Upper lobe of left lung (tissue), 6 donors: ENCODE measurements around the gene GALP. TPM values are rescaled to one million over a fixed set of nuclear protein-coding genes. Genes with fewer than 3 reads are reported as not detected.
"Not testable (repeated sequence)": the region's sequence is repeated elsewhere in the genome, so short reads cannot be mapped to it uniquely, and the experiment has no call there.

Experiments
- ATAC-seq, 2 donors: fragments of 200-7000 bp; cut with Tn5 transposase; one replicate each; pipeline ENCODE4 v1.9.1; 2022; ENCODE audit warnings: mild to moderate bottlenecking in 2 of 2, moderate library complexity in 2 of 2; ENCODE audit not compliant: low FRiP score in 2 of 2
- DNase-seq, 2 donors: peaks; one replicate each; pipeline ENCODE4 v3.0.0-alpha.2; 2019 to 2020
- H3K27ac ChIP-seq, 4 donors: fragments of 200-600 bp; sonication (generic); one replicate each; pipeline ENCODE4 v1.5.1; 2016 to 2019
- H3K27me3 ChIP-seq, 4 donors: fragments of 200-600 bp; sonication (generic); one replicate each; pipeline ENCODE4 v1.5.1; 2017 to 2019
- H3K36me3 ChIP-seq, 4 donors: fragments of 200-600 bp; sonication (generic); one replicate each; pipeline ENCODE4 v1.5.1; 2016 to 2019
- H3K4me1 ChIP-seq, 4 donors: fragments of 200-600 bp; sonication (generic); one replicate each; pipeline ENCODE4 v1.5.1; 2018 to 2019
- H3K4me3 ChIP-seq, 4 donors: fragments of 200-600 bp; sonication (generic); one replicate each; pipeline ENCODE4 v1.5.1; 2017 to 2019; ENCODE audit warnings: mild to moderate bottlenecking in 2 of 4, moderate library complexity in 1 of 4
- H3K9me3 ChIP-seq, 4 donors: fragments of 200-600 bp; sonication (generic); one replicate each; pipeline ENCODE4 v1.5.1; 2018 to 2019
- EP300 ChIP-seq, 4 donors: sonication (generic); formaldehyde crosslinking; IDR thresholded peaks; one replicate each; pipeline ENCODE4 v1.5.1; 2017; ENCODE audit warnings: antibody characterized with exemption in 4 of 4, control low read depth in 2 of 4
- POLR2A ChIP-seq, 4 donors: fragments of 450-650 bp; IDR thresholded peaks; one replicate each; pipeline ENCODE4 v1.5.1; 2016 to 2017; ENCODE audit warnings: antibody characterized with exemption in 4 of 4, mild to moderate bottlenecking in 2 of 4
- POLR2AphosphoS5 ChIP-seq, 2 donors: sonication (generic); formaldehyde crosslinking; IDR thresholded peaks; one replicate each; pipeline ENCODE4 v1.5.1; 2017; ENCODE audit warnings: antibody characterized with exemption in 2 of 2
- WGBS, 2 donors: methylation state at CpG; one replicate each; pipeline ENCODE4 v1.1.5; 2017 to 2018; 5-methylcytosine and 5-hydroxymethylcytosine counted together
- total RNA-seq, 6 donors: library from RNA; depleted of rRNA in 4 of 6; stranded (reverse); fragments of >200 nt in 4 of 6; gene quantifications; one replicate each; pipeline versions ENCODE4 v1.1.0 to v1.2.1, GENCODE V29; 2016 to 2021
- TF ChIP-seq, protein P1 (sequence below), 6 experiments: fragments of 450-650 bp in 4 of 6; fragments of 200-600 bp in 2 of 6; sonication (generic) in 2 of 6; IDR thresholded peaks; one replicate each; pipeline ENCODE4 v1.5.1; 2016 to 2019; ENCODE audit warnings: antibody characterized with exemption in 6 of 6
- donor health status: DM: no; HTN: no; CAD: no; lungs with moderate emphysema.
- donor health status: DM: no; HTN: yes; CAD: no; lungs with severe emphysema.

Gene GALP
- total RNA-seq, 6 donors from 2014 or later: not detected

DNA sequence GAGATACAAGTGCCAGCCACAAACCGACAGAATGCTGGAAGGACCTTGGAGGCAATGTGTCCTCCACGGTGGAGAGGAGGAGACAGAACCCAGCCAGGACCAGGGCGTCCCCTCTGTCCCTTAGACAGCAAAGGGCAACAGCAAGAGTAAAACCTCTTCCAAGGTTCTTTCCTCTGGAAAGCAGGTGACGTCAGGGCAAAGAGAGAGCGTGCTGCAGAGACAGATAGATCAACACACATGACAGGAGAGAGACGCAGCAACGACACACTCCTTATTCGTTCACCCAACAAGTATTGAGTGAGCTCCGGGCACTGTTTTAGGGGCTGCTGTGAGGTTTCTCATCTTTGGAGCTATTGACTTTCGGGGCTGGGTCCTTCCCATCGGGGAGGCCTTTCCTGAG is 1.3 kb upstream of the GALP start:
- no peak for TF ChIP-seq POLR2A (IDR thresholded peaks at IDR 0.05)
- TF ChIP-seq, protein P1, sequence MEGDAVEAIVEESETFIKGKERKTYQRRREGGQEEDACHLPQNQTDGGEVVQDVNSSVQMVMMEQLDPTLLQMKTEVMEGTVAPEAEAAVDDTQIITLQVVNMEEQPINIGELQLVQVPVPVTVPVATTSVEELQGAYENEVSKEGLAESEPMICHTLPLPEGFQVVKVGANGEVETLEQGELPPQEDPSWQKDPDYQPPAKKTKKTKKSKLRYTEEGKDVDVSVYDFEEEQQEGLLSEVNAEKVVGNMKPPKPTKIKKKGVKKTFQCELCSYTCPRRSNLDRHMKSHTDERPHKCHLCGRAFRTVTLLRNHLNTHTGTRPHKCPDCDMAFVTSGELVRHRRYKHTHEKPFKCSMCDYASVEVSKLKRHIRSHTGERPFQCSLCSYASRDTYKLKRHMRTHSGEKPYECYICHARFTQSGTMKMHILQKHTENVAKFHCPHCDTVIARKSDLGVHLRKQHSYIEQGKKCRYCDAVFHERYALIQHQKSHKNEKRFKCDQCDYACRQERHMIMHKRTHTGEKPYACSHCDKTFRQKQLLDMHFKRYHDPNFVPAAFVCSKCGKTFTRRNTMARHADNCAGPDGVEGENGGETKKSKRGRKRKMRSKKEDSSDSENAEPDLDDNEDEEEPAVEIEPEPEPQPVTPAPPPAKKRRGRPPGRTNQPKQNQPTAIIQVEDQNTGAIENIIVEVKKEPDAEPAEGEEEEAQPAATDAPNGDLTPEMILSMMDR (IDR thresholded peaks at IDR 0.05): no peak
- no peak for TF ChIP-seq POLR2AphosphoS5 (IDR thresholded peaks at IDR 0.05)
- no peak for TF ChIP-seq EP300 (IDR thresholded peaks at IDR 0.05)
- ATAC-seq: no peak
- no peak overlapping the region for H3K4me3 ChIP-seq
- no peak overlapping the region for H3K27ac ChIP-seq
- H3K27me3 ChIP-seq: no peaks in the 10 kb centered on the region
- no peak for DNase-seq
- H3K4me1 ChIP-seq: peaks cover 4 to 11% (median 7%) of the 10 kb centered on the region in 4 donors
- 36 to 47% methylated on average over 3 to 11 of the region's 11 CpGs for WGBS, 2 donors
- no peaks in the 10 kb centered on the region for H3K9me3 ChIP-seq
- no peaks in the 10 kb centered on the region for H3K36me3 ChIP-seq

DNA sequence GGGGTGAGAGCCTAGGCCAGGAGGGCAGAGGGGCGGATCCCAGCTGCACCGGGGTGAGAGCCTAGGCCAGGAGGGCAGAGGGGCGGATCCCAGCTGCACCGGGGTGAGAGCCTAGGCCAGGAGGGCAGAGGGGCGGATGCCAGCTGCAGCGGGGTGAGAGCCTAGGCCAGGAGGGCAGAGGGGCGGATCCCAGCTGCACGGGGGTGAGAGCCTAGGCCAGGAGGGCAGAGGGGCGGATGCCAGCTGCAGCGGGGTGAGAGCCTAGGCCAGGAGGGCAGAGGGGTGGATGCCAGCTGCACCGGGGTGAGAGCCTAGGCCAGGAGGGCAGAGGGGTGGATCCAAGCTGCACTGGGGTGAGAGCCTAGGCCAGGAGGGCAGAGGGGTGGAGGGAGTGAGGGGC is 502 bp downstream of the GALP start:
- H3K4me3 ChIP-seq, H3K27me3 ChIP-seq, H3K27ac ChIP-seq, H3K4me1 ChIP-seq, DNase-seq, ATAC-seq, H3K9me3 ChIP-seq, H3K36me3 ChIP-seq: not testable (repeated sequence)
- 84% methylated on average over 8 of the region's 11 CpGs; no CpG with 5 or more reads in 1 of the 2 donors for WGBS, 2 donors

- Histone ChIP-seq H3K27me3 (no peaks in the 10 kb centered on the region), H3K4me3 (no peak overlapping the region), H3K4me1 (peaks cover under 1 to 1% (median 1%) of the 10 kb centered on the region in 4 donors), H3K27ac (no peak overlapping the region), H3K36me3 (no peaks in the 10 kb centered on the region), H3K9me3 (no peaks in the 10 kb centered on the region)
- 75 to 78% methylated on average over 16 to 18 of the region's 18 CpGs for WGBS, 2 donors
- DNase-seq (no peak), ATAC-seq (no peak)
- TF ChIP-seq POLR2AphosphoS5 (IDR thresholded peaks at IDR 0.05) (no peak), POLR2A (IDR thresholded peaks at IDR 0.05) (no peak), EP300 (IDR thresholded peaks at IDR 0.05) (no peak)
- TF ChIP-seq, protein P1 (IDR thresholded peaks at IDR 0.05): no peak
These were observed 1.1 kb downstream of the GALP start for GRCh38 chr19:56176881-56177280.

DNA sequence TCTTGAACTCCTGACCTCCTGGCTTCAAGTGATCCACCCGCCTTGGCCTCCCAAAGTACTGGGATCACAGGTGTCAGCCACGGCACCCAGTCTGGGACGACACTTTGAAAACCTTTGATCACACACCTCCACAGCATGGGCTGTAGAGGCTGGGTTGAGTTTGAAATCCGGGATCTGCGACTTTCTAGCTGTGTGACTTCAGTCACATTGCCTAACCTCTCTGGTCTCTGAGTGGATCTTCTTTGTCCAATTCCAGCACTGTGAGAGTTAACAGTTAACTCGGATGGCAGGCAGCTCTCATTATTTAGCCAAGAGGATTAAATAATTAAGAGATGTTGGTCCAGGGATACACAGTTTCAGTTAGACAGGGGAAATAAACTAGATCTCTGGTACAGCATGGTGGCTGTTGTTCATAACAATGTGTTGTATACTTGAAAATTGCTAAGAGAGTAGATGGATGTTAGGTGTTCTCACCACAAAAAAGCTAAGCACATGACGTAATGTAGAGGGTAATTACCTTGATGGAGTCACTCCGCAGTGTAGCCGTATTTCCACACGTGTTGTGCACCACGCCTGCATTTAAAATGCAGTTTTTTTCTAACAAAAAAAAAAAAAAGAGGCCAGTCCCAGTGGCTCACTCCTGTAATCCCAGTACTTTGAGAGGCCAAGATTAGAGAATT is 1.9 kb downstream of the GALP start:
- no peak overlapping the region for H3K27ac ChIP-seq
- TF ChIP-seq POLR2AphosphoS5 (IDR thresholded peaks at IDR 0.05): no peak
- TF ChIP-seq POLR2A (IDR thresholded peaks at IDR 0.05): no peak
- TF ChIP-seq, protein P1 (IDR thresholded peaks at IDR 0.05): no peak
- TF ChIP-seq EP300 (IDR thresholded peaks at IDR 0.05): no peak
- 56 to 71% methylated on average over 11 of the region's 11 CpGs for WGBS, 2 donors

DNA sequence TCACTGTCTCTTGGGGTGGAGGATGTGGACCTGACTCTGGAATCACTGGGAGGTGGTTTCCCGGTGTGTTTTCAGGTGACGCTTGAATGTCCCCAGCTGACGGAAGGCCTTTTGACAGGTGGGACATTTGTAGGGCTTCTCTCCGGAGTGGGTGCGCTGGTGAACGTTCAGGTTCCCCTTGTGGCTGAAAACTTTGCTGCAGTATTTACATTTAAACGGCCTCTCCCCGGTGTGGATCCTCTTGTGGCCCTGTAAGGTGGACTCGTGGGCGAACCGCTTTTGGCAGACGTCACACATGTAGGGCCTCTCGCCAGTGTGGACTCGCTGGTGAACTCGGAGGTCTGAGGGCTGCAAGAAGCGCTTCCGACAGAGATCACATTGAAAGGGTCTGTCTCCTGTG is 14.0 kb downstream of the GALP start:
- Histone ChIP-seq H3K4me3 (no peak overlapping the region), H3K4me1 (peaks cover 0 to 8% (median 4%) of the 10 kb centered on the region in 4 donors), H3K9me3 (no peaks in the 10 kb centered on the region), H3K27ac (no peak overlapping the region), H3K36me3 (no peaks in the 10 kb centered on the region), H3K27me3 (no peaks in the 10 kb centered on the region)
- TF ChIP-seq POLR2A (IDR thresholded peaks at IDR 0.05) (no peak), EP300 (IDR thresholded peaks at IDR 0.05) (no peak), POLR2AphosphoS5 (IDR thresholded peaks at IDR 0.05) (no peak)
- TF ChIP-seq, protein P1 (IDR thresholded peaks at IDR 0.05): no peak
- 66 to 80% methylated on average over 15 to 17 of the region's 17 CpGs for WGBS, 2 donors
- ATAC-seq: no peak
- no peak for DNase-seq

More for the DNA sequence above, 1.9 kb downstream of the GALP start:
- Histone ChIP-seq H3K9me3 (no peaks in the 10 kb centered on the region), H3K4me3 (no peak overlapping the region), H3K27me3 (no peaks in the 10 kb centered on the region), H3K4me1 (no peaks in the 10 kb centered on the region), H3K36me3 (no peaks in the 10 kb centered on the region)
- ATAC-seq (no peak), DNase-seq (no peak)
